C4-2B (cell line): ENCODE data around the gene MVB12B.

Experiments
- CTCF ChIP-seq: fragments of 450-650 bp; conservative IDR thresholded peaks from 2 replicates; pipeline ENCODE4 v1.5.1; 2017; ENCODE audit warnings: mild to moderate bottlenecking
- ZFX ChIP-seq: fragments of 450-650 bp; IDR thresholded peaks from 2 replicates; pipeline ENCODE4 v1.6.1; 2017

- TF ChIP-seq CTCF (no peak), ZFX (no peak)
Observed at GRCh38 chr9:126411225-126411947, 84.8 kb downstream of the MVB12B start.
